ENCODE data around the gene IMPG1.
"Not testable (repeated sequence)": the region's sequence is repeated elsewhere in the genome, so short reads cannot be mapped to it uniquely, and the experiment has no call there.

IMPG1 gene

GRCh38 chr6:75946146-75946831 lies 126.2 kb downstream of the IMPG1 start:
- no peak for DNase-seq (ENCODE audit: low read depth)

- no peak for DNase-seq (ENCODE audit: low read depth)
Measured at GRCh38 chr6:75943381-75943780, 129.1 kb downstream of the IMPG1 start.

GRCh38 chr6:75941509-75941908 lies 131.0 kb downstream of the IMPG1 start:
- no peak for DNase-seq (ENCODE audit: low read depth)

DNA sequence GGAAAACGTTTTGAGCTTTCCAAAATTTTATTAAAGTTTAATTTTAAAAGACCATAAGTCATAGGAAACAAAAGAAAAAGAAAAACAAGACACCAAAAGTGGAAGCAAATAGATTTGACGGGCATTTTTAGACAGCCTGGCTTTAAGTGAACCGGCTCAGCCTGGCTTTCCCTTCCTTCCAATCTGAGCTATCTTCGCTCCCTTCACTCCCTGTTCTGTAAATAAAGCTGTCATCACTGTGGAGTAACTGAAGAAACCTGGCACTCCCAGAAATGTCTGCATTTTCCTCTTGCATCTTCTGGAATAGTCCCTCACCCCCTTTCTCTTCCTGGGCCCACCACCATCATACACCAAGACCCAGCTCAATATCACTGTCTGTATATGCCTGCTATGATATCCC lies 131.9 kb downstream of the IMPG1 start:
- no peak for DNase-seq (ENCODE audit: low read depth)

DNA sequence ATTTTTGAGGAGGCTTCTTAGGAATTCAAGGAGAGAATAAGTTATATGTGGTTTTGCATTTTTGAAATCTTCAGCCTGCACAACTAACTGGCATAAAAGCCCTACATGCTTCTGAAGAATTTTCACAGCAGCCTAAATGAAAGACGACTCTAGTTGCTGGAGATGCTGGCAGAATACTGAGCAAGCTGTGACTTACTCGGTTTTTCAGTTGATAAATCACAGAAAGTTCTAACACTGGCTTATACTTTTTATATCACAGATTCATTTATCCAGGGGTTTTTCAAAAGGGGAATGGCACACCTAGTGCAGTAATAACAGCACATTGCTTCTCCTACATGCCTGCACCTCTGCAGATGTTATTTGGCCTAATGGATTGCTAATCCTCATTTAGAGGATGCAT lies 134.6 kb downstream of the IMPG1 start:
- no peak for DNase-seq (ENCODE audit: low read depth)

DNA sequence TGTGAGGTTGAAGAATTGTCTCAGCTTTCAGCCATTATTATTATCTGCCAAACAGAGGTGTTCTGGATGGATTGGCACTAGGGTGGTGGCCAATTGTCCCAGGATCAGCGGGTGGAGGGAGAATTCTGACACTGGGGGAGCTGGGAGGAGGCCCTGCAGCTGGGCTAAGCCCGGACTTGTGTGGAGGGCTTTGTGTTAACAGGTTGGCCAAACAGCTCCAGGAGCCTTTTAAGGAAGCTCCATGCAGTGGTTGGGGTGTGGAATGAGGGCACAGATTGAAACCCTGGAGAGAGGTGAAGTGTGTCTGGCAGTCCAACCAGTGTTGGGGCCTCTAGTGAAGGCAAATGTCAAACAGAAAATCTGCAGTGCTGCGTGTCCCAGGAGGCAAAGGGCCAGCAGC lies 135.8 kb downstream of the IMPG1 start:
- no peak for DNase-seq (ENCODE audit: low read depth)

DNA sequence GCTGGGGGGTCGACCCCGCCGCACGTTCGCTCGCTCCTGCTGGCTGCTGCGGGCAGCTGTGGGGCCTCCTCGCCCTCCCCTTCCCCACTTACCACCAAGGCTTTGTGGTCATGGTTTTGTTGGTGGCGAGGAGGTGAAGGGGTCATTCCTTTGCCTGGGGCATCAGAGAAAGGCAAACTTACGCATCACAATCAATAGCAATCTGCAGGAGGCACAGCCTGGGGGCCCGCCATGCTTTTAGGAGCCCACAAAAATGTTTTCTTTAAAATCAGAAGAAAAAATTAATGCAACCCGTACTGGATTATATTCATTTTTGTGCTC lies 137.0 kb downstream of the IMPG1 start:
- no peak for DNase-seq (ENCODE audit: low read depth)

GRCh38 chr6:75934643-75935472 lies 137.6 kb downstream of the IMPG1 start:
- peak; percentile 54 for DNase-seq (ENCODE audit: low read depth)

GRCh38 chr6:75933387-75933975 lies 139.0 kb downstream of the IMPG1 start:
- no peak for DNase-seq (ENCODE audit: low read depth)

- DNase-seq (ENCODE audit: low read depth) = no peak
Measured at GRCh38 chr6:75932067-75932466, 140.4 kb downstream of the IMPG1 start.

DNA sequence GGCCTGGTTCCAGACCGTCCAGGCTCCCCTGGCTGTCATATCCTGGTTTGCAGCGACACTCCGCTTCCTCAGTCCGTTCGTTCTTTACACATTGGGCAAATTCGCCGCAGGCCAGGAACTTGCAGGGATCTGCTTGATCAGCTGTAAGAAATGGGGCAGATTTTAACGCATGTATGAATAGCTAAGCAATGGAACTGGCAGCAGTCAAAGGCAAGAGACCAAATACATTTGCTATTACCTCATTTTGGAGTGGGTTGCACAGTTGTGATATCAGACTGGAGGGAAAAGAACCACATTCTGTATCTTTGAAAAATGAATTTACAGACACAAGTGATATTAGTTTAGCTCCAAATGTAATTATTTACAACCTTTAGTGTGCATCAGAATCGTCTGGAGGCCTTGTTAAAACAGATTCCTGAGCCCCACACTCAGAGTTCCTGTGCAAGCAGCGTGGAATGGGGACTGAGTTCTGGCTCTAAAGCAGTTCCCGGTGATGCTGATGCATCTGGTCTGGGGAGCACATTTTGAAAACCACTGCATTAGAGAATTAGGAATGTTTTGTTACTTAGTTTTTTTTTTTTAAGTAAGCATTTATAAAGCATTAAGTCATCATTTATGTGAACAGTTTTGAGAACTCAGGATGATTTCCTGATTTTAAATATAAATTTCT lies 141.3 kb downstream of the IMPG1 start:
- DNase-seq (ENCODE audit: low read depth) = no peak

DNA sequence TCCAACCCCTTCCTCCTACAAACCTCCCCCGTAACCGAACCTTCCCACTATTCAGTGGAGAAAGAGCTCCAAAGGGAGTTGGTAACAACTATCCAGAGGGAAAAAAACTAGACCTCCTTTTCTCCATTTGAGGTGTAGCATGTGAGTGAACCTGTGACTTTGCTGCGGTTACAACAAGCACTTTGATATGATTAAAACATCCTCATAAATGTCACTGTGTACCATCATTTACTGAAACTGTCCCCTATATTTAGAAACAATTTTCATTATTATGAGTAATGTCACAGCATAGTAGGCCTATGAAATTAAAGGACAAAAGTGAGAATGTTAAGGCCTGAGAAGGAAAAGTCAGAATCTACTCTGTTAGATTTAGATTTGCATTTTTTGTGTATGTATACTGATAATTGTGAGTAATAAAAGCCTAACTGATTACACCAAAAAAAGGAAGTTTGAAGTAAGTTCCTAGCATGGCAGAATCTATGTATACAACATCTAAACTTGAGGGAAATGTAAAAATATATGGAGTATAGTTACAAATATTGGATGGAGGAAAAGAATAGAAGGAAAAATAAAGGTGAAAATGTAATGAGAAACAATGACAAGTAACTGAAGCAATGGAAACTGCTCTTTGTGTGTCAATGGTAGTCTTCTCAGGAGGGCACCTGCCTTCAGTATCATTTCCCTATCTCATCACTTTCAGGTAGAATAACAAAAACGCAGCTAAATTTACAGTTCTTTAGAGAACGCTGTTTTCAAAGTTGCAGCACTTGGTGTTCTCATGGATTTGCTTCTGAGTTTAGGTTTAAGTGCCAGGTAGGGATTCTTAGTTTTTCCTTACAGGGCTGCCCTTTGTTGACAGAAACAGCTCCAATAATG lies 145.9 kb downstream of the IMPG1 start:
- DNase-seq (ENCODE audit: low read depth) = no peak

DNA sequence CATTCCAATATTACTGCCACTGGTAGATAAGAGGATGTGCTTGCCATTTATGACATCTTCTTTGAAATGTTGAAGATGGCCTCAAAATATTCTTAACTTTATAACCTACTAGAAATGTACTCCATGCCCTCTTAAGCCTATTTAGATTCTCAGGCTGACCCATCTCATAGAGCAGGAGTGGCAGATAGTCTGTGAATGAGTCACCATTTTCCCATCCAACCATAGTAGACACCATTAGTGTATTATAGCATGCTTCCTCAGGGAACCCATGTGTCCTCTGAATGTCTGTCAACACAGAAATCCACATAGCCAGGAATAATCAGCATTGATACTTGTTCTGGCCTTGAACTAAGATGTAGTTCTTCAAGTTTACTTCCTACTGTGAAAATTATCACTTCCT lies 150.2 kb downstream of the IMPG1 start:
- DNase-seq (ENCODE audit: low read depth) = no peak

DNA sequence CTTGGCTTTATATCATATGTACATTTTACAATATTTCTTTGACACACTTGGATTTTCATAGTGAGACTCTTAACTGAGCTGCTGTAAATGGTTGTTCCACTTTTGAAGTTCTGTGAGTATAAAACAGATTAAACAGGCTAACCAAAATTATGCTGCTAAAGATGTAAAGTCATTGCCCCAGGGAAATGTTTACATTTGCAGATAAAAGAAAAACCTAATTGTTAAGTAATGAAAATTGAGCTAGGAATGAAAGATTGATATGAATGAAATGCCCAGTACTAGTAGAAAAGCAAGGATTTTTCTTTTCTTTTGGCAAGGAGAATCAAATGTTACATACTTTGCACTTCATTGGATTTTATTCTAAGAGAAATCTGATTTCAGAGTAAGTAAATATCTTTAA lies 159.4 kb downstream of the IMPG1 start:
- no peak for DNase-seq (ENCODE audit: low read depth)

DNA sequence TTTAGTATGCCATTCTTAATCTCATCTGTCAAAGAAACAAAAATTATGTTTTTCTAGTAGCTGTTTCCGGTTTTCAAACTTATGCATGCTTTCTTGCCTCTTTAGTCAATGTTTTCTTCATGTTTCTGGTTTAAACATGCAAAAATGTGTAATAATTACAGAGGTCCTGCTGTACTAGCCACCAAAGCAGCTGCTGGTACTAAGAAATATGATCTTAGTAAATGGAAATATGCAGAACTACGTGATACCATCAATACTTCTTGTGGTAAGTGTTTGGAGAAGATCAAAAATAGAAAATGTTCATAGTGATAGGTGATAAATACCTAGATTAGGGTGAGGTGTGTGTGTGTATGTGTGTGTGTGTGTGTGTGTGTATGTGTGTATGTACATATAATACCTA lies 165.0 kb downstream of the IMPG1 start:
- DNase-seq (ENCODE audit: low read depth) = no peak

DNA sequence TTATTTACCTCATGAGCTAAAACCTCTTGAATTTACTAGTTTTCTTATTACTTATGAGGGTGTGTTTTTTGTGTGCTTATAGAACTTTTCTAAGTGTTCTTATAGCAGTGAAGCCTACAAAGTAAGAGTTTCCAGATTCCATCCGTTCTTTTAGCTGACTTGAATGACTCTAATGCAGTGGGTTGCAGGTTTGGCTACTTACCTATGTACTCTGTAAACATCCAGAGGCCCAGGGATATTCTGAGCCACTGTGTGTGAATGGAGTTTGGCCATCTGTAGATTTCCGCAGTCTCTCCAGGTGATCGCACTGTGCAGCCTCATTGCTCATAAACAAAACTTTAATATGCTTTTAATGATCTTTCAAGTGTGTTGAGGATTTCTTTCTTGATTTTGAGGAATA lies 165.6 kb downstream of the IMPG1 start:
- no peak for DNase-seq (ENCODE audit: low read depth)

DNA sequence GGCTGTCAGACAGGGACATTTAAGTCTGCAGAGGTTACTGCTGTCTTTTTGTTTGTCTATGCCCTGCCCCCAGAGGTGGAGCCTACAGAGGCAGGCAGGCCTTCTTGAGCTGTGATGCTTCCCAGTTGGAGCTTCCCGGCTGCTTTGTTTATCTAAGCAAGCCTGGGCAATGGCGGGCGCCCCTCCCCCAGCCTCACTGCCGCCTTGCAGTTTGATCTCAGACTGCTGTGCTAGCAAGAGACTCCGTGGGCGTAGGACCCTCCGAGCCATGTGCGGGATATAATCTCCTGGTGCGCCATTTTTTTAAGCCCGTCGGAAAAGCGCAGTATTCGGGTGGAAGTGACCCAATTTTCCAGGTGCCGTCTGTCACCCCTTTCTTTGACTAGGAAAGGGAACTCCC lies 167.3 kb downstream of the IMPG1 start:
- DNase-seq (ENCODE audit: low read depth) = not testable (repeated sequence)

DNA sequence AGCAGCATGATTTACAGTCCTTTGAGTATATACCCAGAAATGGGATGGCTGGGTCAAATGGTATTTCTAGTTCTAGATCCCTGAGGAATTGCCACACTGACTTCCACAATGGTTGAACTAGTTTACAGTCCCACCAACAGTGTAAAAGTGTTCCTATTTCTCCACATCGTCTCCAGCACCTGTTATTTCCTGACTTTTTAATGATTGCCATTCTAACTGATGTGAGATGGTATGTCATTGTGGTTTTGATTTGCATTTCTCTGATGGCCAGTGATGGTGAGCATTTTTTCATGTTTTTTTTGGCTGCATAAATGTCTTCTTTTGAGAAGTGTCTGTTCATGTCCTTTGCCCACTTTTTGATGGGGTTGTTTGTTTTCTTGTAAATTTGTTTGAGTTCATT lies 172.2 kb downstream of the IMPG1 start:
- not testable (repeated sequence) for DNase-seq (ENCODE audit: low read depth)

GRCh38 chr6:75896526-75896925 lies 175.9 kb downstream of the IMPG1 start:
- DNase-seq (ENCODE audit: low read depth) = no peak

- no peak for DNase-seq (ENCODE audit: low read depth)
Measured at GRCh38 chr6:75893776-75894152, 178.7 kb downstream of the IMPG1 start.

GRCh38 chr6:75893058-75893775 lies 179.2 kb downstream of the IMPG1 start:
- DNase-seq (ENCODE audit: low read depth) = peak; percentile 40

Measured in GM04504 (cell line).